OCI-LY3 (cell line): ENCODE results near the gene GNG11.
A peak's percentile ranks its signal among the peaks of the same experiment; 100 is the strongest.

Experiments
- H2AFZ ChIP-seq: fragments of 200-600, 300-600 bp; shearing (Covaris generic); 2 replicates; pipeline ENCODE4 v1.6.0; 2014; ENCODE audit warnings: antibody characterized with exemption, low read depth, low read length
- H3K27ac ChIP-seq: fragments of 200-600, 300-600 bp; sonication (generic); 2 replicates; pipeline ENCODE4 v1.5.1; 2014; ENCODE audit warnings: mild to moderate bottlenecking, low read length, moderate library complexity, mixed read lengths
- H3K27me3 ChIP-seq: fragments of 200-600, 300-600 bp; sonication (generic); 2 replicates; pipeline ENCODE4 v1.6.1; 2014; ENCODE audit warnings: low read depth, low read length, mixed read lengths
- H3K36me3 ChIP-seq: fragments of 200-600, 300-600 bp; sonication (generic); replicated peaks from 2 replicates; pipeline ENCODE3; 2014; ENCODE audit warnings: low read depth, low read length, mixed read lengths
- H3K4me1 ChIP-seq: fragments of 300-600, 200-600 bp; sonication (generic); 2 replicates; pipeline ENCODE4 v1.6.1; 2014; ENCODE audit warnings: low read length, mixed read lengths
- H3K4me2 ChIP-seq: fragments of 200-600, 300-600 bp; sonication (generic); 2 replicates; pipeline ENCODE4 v1.6.1; 2014; ENCODE audit warnings: low read length, mixed read lengths
- H3K4me3 ChIP-seq: fragments of 300-600, 200-600 bp; sonication (generic); 2 replicates; pipeline ENCODE4 v1.5.1; 2014; ENCODE audit warnings: antibody characterized with exemption, mild to moderate bottlenecking, low read length, moderate library complexity
- H3K79me2 ChIP-seq: fragments of 300-600, 200-600 bp; shearing (Covaris generic); 2 replicates; pipeline ENCODE4 v1.6.1; 2014; ENCODE audit warnings: mild to moderate bottlenecking, low read length, mixed read lengths
- H3K9ac ChIP-seq: fragments of 300-600, 200-600 bp; shearing (Covaris generic); 2 replicates; pipeline ENCODE4 v1.6.0; 2014; ENCODE audit warnings: mild to moderate bottlenecking, low read length, moderate library complexity
- H3K9me3 ChIP-seq: fragments of 200-600, 300-600 bp; shearing (Covaris generic); 2 replicates; pipeline ENCODE4 v1.6.1; 2014; ENCODE audit warnings: low read length, mixed read lengths; ENCODE audit not compliant: insufficient read depth
- H4K20me1 ChIP-seq: fragments of 200-600, 300-600 bp; sonication (generic); 2 replicates; pipeline ENCODE4 v1.6.1; 2016; ENCODE audit warnings: low read length, mixed read lengths; ENCODE audit not compliant: insufficient read depth
- CTCF ChIP-seq: fragments of 200-600, 300-600 bp; sonication (generic); IDR thresholded peaks from 2 replicates; pipeline ENCODE4 v1.5.1; 2014; ENCODE audit warnings: antibody characterized with exemption, low read length, low read depth
- EZH2phosphoT487 ChIP-seq: fragments of 200-600 bp; shearing (Covaris generic); IDR thresholded peaks from 2 replicates; pipeline ENCODE4 v1.6.1; 2018; ENCODE audit warnings: antibody characterized with exemption, mixed run types, low read depth

The GNG11 gene

GRCh38 chr7:93894966-93895640 is 26.4 kb upstream of the GNG11 start:
- Histone ChIP-seq H3K9ac (no peak overlapping the region), H3K27ac (no peak overlapping the region)

GRCh38 chr7:93895859-93896600 is 25.5 kb upstream of the GNG11 start:
- no peak overlapping the region for H2AFZ ChIP-seq
- H3K27ac ChIP-seq: no peak overlapping the region
- H3K79me2 ChIP-seq: no peaks in the 10 kb centered on the region
- H3K9me3 ChIP-seq: no peaks in the 10 kb centered on the region
- no peaks in the 10 kb centered on the region for H3K36me3 ChIP-seq
- no peak overlapping the region for H3K4me3 ChIP-seq
- peaks cover 16% of the 10 kb centered on the region for H3K27me3 ChIP-seq
- H4K20me1 ChIP-seq: no peaks in the 10 kb centered on the region
- H3K4me2 ChIP-seq: no peak overlapping the region
- TF ChIP-seq EZH2phosphoT487: no peak
- no peak for TF ChIP-seq CTCF
- no peak overlapping the region for H3K9ac ChIP-seq
- peaks cover 18% of the 10 kb centered on the region for H3K4me1 ChIP-seq

More at GRCh38 chr7:93894966-93895640, 26.4 kb upstream of the GNG11 start:
- Histone ChIP-seq H3K36me3 (no peaks in the 10 kb centered on the region), H3K4me1 (peaks cover 18% of the 10 kb centered on the region), H2AFZ (no peak overlapping the region), H3K27me3 (peaks cover 14% of the 10 kb centered on the region), H3K4me2 (no peak overlapping the region), H4K20me1 (no peaks in the 10 kb centered on the region), H3K9me3 (no peaks in the 10 kb centered on the region), H3K79me2 (no peaks in the 10 kb centered on the region), H3K4me3 (no peak overlapping the region)
- TF ChIP-seq CTCF (no peak), EZH2phosphoT487 (no peak)

- Histone ChIP-seq H2AFZ (no peak overlapping the region), H3K4me3 (no peak overlapping the region), H3K4me1 (peaks cover 13% of the 10 kb centered on the region), H3K36me3 (no peaks in the 10 kb centered on the region), H3K9ac (no peak overlapping the region), H4K20me1 (no peaks in the 10 kb centered on the region), H3K27me3 (peaks cover 16% of the 10 kb centered on the region), H3K27ac (no peak overlapping the region), H3K4me2 (no peak overlapping the region), H3K9me3 (no peaks in the 10 kb centered on the region), H3K79me2 (no peaks in the 10 kb centered on the region)
- TF ChIP-seq CTCF (no peak), EZH2phosphoT487 (no peak)
Measured at GRCh38 chr7:93897680-93898079, 23.9 kb upstream of the GNG11 start.

GRCh38 chr7:93902777-93903423 is 18.6 kb upstream of the GNG11 start:
- Histone ChIP-seq H3K4me2 (no peak overlapping the region), H3K9ac (no peak overlapping the region), H3K27me3 (peaks cover 15% of the 10 kb centered on the region), H2AFZ (no peak overlapping the region), H3K36me3 (no peaks in the 10 kb centered on the region), H3K9me3 (no peaks in the 10 kb centered on the region), H3K4me3 (no peak overlapping the region), H3K27ac (no peak overlapping the region), H3K79me2 (no peaks in the 10 kb centered on the region), H3K4me1 (no peaks in the 10 kb centered on the region), H4K20me1 (no peaks in the 10 kb centered on the region)
- TF ChIP-seq EZH2phosphoT487 (no peak), CTCF (peak; percentile 93)
